PC-9 (cell line): Measurements from ENCODE around the gene ANKS1B. TPM values are rescaled to one million over a fixed set of nuclear protein-coding genes. Genes with fewer than 3 reads are reported as not detected.

Experiments used
- BruUV-seq: library from RNA; stranded (reverse); fragments of 400-500 nt; replicated peaks from 2 replicates; lab custom pipeline; 2021; lab: Mats Ljungman, UMichigan
- CTCF ChIA-PET: fragments of 300-600 bp; sonication (Branson Sonifier 250); formaldehyde crosslinking; loops from one replicate; lab custom pipeline; 2022; ENCODE audit warnings: antibody characterized with exemption; lab: Charles Lee
- POLR2A ChIA-PET: fragments of 300-600 bp; sonication (Branson Sonifier 250); formaldehyde crosslinking; loops from one replicate; lab custom pipeline; 2022; ENCODE audit warnings: antibody characterized with exemption; ENCODE audit not compliant: unreplicated experiment; lab: Charles Lee
- DNase-seq, 2 experiments: peaks; one replicate each; pipeline versions ENCODE4 v3.0.0 to v3.0.0-alpha.2; 2015 to 2022; ENCODE audit warnings: mixed read lengths in 1 of 2
- H2AFZ ChIP-seq: fragments of 200-600 bp; sonication (generic); 2 replicates; pipeline ENCODE4 v1.8.1; 2017; ENCODE audit warnings: antibody characterized with exemption
- H3F3A ChIP-seq: fragments of 200-600 bp; sonication (generic); 2 replicates; pipeline ENCODE4 v1.8.1; 2017; ENCODE audit warnings: antibody characterized with exemption, mild to moderate bottlenecking, low read depth; ENCODE audit not compliant: insufficient read depth
- H3K27ac ChIP-seq: fragments of 200-600 bp; sonication (generic); 2 replicates; pipeline ENCODE4 v1.6.1; 2016; ENCODE audit warnings: mixed run types
- H3K27me3 ChIP-seq: fragments of 200-600 bp; sonication (generic); 2 replicates; pipeline ENCODE4 v1.6.1; 2016; ENCODE audit warnings: low read depth, mixed run types; ENCODE audit not compliant: insufficient read depth
- H3K36me3 ChIP-seq: fragments of 200-600 bp; sonication (generic); 2 replicates; pipeline ENCODE4 v1.6.1; 2016; ENCODE audit warnings: low read depth, mixed run types
- H3K4me1 ChIP-seq: fragments of 200-600 bp; sonication (generic); replicated peaks from 2 replicates; pipeline ENCODE4 v1.6.1; 2016; ENCODE audit warnings: mixed run types; ENCODE audit not compliant: insufficient read depth
- H3K4me2 ChIP-seq: fragments of 200-600 bp; sonication (generic); 2 replicates; pipeline ENCODE4 v1.6.1; 2017; ENCODE audit warnings: mixed run types
- H3K4me3 ChIP-seq: fragments of 200-600 bp; sonication (generic); 2 replicates; pipeline ENCODE4 v1.6.1; 2016; ENCODE audit warnings: mixed run types
- H3K79me2 ChIP-seq: fragments of 200-600 bp; sonication (generic); 2 replicates; pipeline ENCODE4 v1.6.1; 2017; ENCODE audit warnings: low read depth, mixed run types
- H3K9me2 ChIP-seq: fragments of 200-600 bp; sonication (generic); 2 replicates; pipeline ENCODE4 v1.8.1; 2017; ENCODE audit warnings: mild to moderate bottlenecking; ENCODE audit not compliant: insufficient read depth
- H3K9me3 ChIP-seq: fragments of 200-600 bp; sonication (generic); 2 replicates; pipeline ENCODE4 v1.8.1; 2016; ENCODE audit warnings: low read depth; ENCODE audit not compliant: insufficient read depth
- H4K20me1 ChIP-seq: fragments of 200-600 bp; sonication (generic); 2 replicates; pipeline ENCODE4 v1.8.1; 2017; ENCODE audit not compliant: insufficient read depth
- CTCF ChIP-seq: fragments of 200-600 bp; sonication (generic); conservative IDR thresholded peaks from 2 replicates; pipeline ENCODE4 v1.6.1; 2017; ENCODE audit warnings: mixed run types, antibody characterized with exemption, mild to moderate bottlenecking, moderate library complexity
- EZH2 ChIP-seq: fragments of 200-600 bp; sonication (generic); IDR thresholded peaks from 2 replicates; pipeline ENCODE4 v1.8.0; 2017; ENCODE audit warnings: antibody characterized with exemption, low read depth
- intact Hi-C: fragments of 100-400 bp; cut with micrococcal nuclease; formaldehyde crosslinking; loops from one replicate; pipeline ENCODE4 v1.10.0; 2022; ENCODE audit not compliant: unreplicated experiment
- total RNA-seq: library from RNA; stranded (reverse); gene quantifications from 2 replicates; pipeline ENCODE4 v1.2.3, GENCODE V29; 2021

ANKS1B gene
- total RNA-seq, 1 experiment from 2014 or later: not detected

GRCh38 chr12:99910342-99910741 is 74.4 kb downstream of the ANKS1B start:
- POLR2A ChIA-PET: no interaction called here
- H3K9me3 ChIP-seq: no peaks in the 10 kb centered on the region
- H3F3A ChIP-seq: no peaks in the 10 kb centered on the region
- CTCF ChIA-PET: no interaction called here
- no peak overlapping the region for H3K4me2 ChIP-seq
- DNase-seq: no peak
- no peak overlapping the region for H3K27ac ChIP-seq
- H3K36me3 ChIP-seq: no peaks in the 10 kb centered on the region
- no TSS peak for BruUV-seq
- intact Hi-C loops: no loop called here
- TF ChIP-seq EZH2: no peak
- no peak for TF ChIP-seq CTCF
- H3K4me1 ChIP-seq: no peaks in the 10 kb centered on the region
- H3K4me3 ChIP-seq: no peak overlapping the region
- no peak overlapping the region for H2AFZ ChIP-seq
- no peaks in the 10 kb centered on the region for H4K20me1 ChIP-seq
- H3K79me2 ChIP-seq: no peaks in the 10 kb centered on the region
- no peaks in the 10 kb centered on the region for H3K27me3 ChIP-seq
- H3K9me2 ChIP-seq: no peaks in the 10 kb centered on the region

DNA sequence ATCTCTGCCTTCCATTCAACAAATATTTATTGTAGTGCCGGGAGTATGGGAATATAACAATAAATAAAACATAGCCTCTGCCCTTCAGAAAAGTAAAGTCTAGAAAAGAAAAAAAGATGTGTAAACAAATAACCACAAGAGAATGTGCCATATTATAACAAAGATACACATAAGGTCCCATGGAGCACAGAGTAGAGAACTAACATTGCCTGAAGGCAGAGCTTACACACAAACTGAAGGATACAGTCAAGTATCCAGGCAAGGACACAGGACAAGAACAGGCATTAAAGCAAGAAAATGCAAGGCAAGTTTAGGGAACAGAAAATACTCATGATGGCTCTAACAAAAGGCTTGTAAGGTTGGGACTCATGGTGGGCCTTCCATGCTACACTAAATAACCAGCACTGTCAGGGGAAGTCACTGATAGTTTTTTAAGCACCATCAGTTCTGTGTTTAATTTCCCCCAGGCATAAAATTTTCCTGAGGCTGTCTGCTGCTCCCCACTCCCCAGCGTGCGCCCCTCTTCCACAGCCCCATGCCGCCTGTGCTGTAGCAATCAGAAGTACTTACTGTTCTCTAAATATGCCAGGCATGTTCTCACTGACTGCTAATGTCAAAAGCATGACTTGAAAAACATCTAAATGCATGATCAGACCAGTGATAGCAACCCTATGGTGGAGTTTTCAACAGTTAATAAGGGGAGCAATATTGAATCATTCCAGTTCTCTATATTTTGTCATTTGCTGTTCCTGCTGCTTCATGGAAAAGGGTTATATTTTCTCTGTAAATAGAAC is 77.8 kb downstream of the ANKS1B start:
- ChIA-PET POLR2A (no interaction called here), CTCF (no interaction called here)
- no peak overlapping the region for H3K27ac ChIP-seq
- H3K36me3 ChIP-seq: no peaks in the 10 kb centered on the region
- no peaks in the 10 kb centered on the region for H3K9me3 ChIP-seq
- intact Hi-C loops: no loop called here
- H3F3A ChIP-seq: no peaks in the 10 kb centered on the region
- H3K9me2 ChIP-seq: no peaks in the 10 kb centered on the region
- H2AFZ ChIP-seq: no peak overlapping the region
- no peak overlapping the region for H3K4me3 ChIP-seq
- H3K27me3 ChIP-seq: no peaks in the 10 kb centered on the region
- no peaks in the 10 kb centered on the region for H3K4me1 ChIP-seq
- no peaks in the 10 kb centered on the region for H4K20me1 ChIP-seq
- no peak for DNase-seq
- H3K79me2 ChIP-seq: no peaks in the 10 kb centered on the region
- no peak overlapping the region for H3K4me2 ChIP-seq
- no TSS peak for BruUV-seq
- no peak for TF ChIP-seq CTCF
- no peak for TF ChIP-seq EZH2

DNA sequence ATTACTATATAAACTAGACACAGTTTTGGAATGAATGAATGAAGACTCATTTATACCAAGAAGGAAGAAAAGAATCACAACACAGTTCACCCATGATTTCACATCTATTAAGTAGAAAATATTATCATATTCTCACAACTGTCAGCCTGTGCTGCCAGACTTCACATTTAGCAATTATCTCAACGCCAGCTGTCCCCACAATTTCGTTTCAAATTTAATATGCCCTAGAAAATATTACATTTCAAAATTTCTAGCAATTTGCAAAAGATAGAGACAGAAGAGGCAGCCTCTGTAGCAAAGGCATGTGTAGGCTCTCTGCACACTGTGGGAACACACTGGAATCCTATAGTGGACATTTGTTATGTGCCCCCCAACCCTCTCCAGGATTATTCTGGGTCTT is 83.6 kb downstream of the ANKS1B start:
- no peak overlapping the region for H3K4me3 ChIP-seq
- no peak for TF ChIP-seq CTCF
- no peak for TF ChIP-seq EZH2
- no peaks in the 10 kb centered on the region for H3K36me3 ChIP-seq
- no peaks in the 10 kb centered on the region for H3F3A ChIP-seq
- intact Hi-C loops: no loop called here
- H3K4me2 ChIP-seq: no peak overlapping the region
- H4K20me1 ChIP-seq: no peaks in the 10 kb centered on the region
- H3K9me3 ChIP-seq: no peaks in the 10 kb centered on the region
- no peak for DNase-seq
- POLR2A ChIA-PET: no interaction called here
- H3K27me3 ChIP-seq: peaks cover 14% of the 10 kb centered on the region; the same call in 1 of the 2 replicates
- no peak overlapping the region for H3K27ac ChIP-seq
- H2AFZ ChIP-seq: no peak overlapping the region
- no TSS peak for BruUV-seq
- no peaks in the 10 kb centered on the region for H3K79me2 ChIP-seq
- H3K4me1 ChIP-seq: no peaks in the 10 kb centered on the region
- CTCF ChIA-PET: no interaction called here
- H3K9me2 ChIP-seq: no peaks in the 10 kb centered on the region
